ENCODE measurements around the gene PRPF39. TPM values are rescaled to one million over a fixed set of nuclear protein-coding genes. Genes with fewer than 3 reads are reported as not detected.

Gene PRPF39
- total RNA-seq, 1 experiment from 2014 or later = 32.3 TPM

DNA sequence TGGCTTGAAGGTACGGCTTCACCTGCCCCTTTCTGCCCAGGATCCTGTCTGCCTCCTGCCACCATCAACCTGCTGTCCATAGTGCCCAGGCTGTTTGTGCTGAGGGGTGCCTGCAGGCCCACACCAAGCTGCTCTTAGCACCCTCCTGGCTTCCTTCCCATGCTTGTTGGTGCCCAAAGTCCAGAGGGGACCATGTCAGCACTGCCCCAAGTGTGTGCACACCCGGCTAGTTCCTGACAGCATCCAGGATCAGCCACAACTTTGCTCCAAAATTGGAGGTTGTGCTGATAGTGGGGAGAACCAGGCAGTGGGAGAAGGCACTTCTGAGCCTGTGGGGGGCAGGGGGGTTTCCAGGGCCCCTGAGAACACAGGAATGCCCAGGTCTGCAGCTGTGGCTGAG, 44.5 kb upstream of the PRPF39 start:
- H3K9me3 Mint-ChIP-seq = peaks cover 13% of the 10 kb centered on the region
- DNase-seq (ENCODE audit: low spot score) (no peak), ATAC-seq (no peak)
- no peak overlapping the region for H3K27ac Mint-ChIP-seq
- TF ChIP-seq GTF2I (CRISPR knock-in tag; conservative IDR thresholded peaks at IDR 0.05) (no peak), ATF1 (CRISPR knock-in tag; IDR thresholded peaks at IDR 0.05) (no peak), ZNF263 (CRISPR knock-in tag; IDR thresholded peaks at IDR 0.05; ENCODE audit: low read depth) (no peak)
- TF ChIP-seq, protein P1, sequence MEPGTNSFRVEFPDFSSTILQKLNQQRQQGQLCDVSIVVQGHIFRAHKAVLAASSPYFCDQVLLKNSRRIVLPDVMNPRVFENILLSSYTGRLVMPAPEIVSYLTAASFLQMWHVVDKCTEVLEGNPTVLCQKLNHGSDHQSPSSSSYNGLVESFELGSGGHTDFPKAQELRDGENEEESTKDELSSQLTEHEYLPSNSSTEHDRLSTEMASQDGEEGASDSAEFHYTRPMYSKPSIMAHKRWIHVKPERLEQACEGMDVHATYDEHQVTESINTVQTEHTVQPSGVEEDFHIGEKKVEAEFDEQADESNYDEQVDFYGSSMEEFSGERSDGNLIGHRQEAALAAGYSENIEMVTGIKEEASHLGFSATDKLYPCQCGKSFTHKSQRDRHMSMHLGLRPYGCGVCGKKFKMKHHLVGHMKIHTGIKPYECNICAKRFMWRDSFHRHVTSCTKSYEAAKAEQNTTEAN (CRISPR knock-in tag; IDR thresholded peaks at IDR 0.05) = no peak
- no peaks in the 10 kb centered on the region for H3K4me1 Mint-ChIP-seq
- ChIA-PET CTCF (no interaction called here), POLR2A (no interaction called here)
- H3K27me3 Mint-ChIP-seq (ENCODE audit: low read depth) = no peaks in the 10 kb centered on the region
- H3K36me3 Mint-ChIP-seq = peaks cover 49% of the 10 kb centered on the region
- no peak overlapping the region for H3K4me3 Mint-ChIP-seq

DNA sequence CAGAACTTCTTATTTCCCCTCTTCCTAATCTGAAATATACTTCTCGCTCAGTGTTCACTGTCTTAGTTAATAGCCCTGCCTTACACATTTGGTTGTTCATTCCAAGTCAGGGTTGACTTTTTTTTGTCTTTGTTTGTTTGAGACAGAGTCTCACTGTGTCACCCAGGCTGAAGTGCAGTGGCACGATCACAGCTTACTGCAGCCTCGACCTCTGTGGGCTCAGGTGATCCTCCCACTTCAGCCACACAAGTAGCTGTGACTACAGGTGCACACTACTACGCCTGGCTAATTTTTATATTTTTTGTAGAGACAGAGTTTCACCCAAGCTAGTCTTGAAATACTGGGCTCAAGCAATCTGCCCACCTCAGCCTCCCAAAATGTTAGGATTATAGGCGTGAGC, 42.3 kb upstream of the PRPF39 start:
- CTCF ChIA-PET = interaction anchor here (0.7 kb wide), 1 partner anchor 212 kb away, joined by 3 read pairs; no protein-coding TSS in a partner anchor
- TF ChIP-seq ZNF232 (CRISPR knock-in tag; IDR thresholded peaks at IDR 0.05) = no peak
- TF ChIP-seq ZNF423 (CRISPR knock-in tag; IDR thresholded peaks at IDR 0.05) = no peak
- TF ChIP-seq, protein P2, sequence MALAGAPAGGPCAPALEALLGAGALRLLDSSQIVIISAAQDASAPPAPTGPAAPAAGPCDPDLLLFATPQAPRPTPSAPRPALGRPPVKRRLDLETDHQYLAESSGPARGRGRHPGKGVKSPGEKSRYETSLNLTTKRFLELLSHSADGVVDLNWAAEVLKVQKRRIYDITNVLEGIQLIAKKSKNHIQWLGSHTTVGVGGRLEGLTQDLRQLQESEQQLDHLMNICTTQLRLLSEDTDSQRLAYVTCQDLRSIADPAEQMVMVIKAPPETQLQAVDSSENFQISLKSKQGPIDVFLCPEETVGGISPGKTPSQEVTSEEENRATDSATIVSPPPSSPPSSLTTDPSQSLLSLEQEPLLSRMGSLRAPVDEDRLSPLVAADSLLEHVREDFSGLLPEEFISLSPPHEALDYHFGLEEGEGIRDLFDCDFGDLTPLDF (CRISPR knock-in tag; IDR thresholded peaks at IDR 0.05) = no peak
- no peak for TF ChIP-seq NR3C1 (CRISPR knock-in tag; conservative IDR thresholded peaks at IDR 0.05; ENCODE audit: low read depth)
- TF ChIP-seq FOXJ3 (CRISPR knock-in tag; IDR thresholded peaks at IDR 0.05; ENCODE audit: borderline replicate concordance) = no peak
- TF ChIP-seq NFYB (CRISPR knock-in tag; conservative IDR thresholded peaks at IDR 0.05; ENCODE audit: low read depth) = no peak
- no peak for TF ChIP-seq ZMAT4 (CRISPR knock-in tag; IDR thresholded peaks at IDR 0.05)
- TF ChIP-seq, protein P3, sequence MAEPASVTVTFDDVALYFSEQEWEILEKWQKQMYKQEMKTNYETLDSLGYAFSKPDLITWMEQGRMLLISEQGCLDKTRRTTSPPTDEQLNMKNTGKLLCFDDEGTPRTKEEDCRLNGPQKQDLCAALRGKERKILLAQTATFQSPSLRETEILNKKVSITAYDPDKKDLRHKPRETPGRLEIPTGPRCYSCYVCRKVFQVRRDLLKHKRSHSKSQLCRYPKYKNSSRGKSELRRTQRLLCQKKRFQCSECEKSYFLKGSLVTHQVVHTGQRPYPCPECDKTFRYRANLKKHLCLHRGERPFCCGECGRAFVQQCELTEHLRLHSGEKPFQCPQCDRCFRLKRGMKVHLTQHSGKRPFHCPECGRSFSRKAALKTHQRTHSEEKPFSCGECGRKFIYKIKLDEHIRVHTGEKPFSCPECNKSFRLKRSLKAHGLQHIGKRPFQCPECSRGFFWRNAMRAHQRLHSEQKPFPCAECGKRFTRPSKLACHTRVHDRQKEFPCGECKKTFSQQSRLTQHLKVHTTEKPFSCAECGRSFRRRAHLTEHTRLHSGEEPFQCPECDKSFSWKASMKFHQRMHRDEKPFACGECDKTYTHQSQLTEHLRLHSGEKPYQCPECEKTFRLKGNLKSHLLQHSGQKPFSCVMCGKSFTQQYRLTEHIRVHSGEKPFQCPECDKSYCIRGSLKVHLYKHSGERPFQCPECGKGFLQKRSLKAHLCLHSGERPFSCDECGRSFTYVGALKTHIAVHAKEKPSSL (CRISPR knock-in tag; conservative IDR thresholded peaks at IDR 0.05) = no peak
- TF ChIP-seq RELA (CRISPR knock-in tag; IDR thresholded peaks at IDR 0.05; ENCODE audit: borderline replicate concordance) = no peak
- TF ChIP-seq, protein P4, sequence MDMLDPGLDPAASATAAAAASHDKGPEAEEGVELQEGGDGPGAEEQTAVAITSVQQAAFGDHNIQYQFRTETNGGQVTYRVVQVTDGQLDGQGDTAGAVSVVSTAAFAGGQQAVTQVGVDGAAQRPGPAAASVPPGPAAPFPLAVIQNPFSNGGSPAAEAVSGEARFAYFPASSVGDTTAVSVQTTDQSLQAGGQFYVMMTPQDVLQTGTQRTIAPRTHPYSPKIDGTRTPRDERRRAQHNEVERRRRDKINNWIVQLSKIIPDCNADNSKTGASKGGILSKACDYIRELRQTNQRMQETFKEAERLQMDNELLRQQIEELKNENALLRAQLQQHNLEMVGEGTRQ (CRISPR knock-in tag; IDR thresholded peaks at IDR 0.05) = no peak
- TF ChIP-seq OVOL2 (CRISPR knock-in tag; IDR thresholded peaks at IDR 0.05; ENCODE audit: borderline replicate concordance) = no peak
- TF ChIP-seq ZNF416 (CRISPR knock-in tag; IDR thresholded peaks at IDR 0.05) = no peak
- H3K9me3 Mint-ChIP-seq = peaks cover 13% of the 10 kb centered on the region
- no peaks in the 10 kb centered on the region for H3K4me1 Mint-ChIP-seq
- H3K36me3 Mint-ChIP-seq = peaks cover 58% of the 10 kb centered on the region
- H3K27me3 Mint-ChIP-seq (ENCODE audit: low read depth) = no peaks in the 10 kb centered on the region
- DNase-seq (ENCODE audit: low spot score) (no peak), ATAC-seq (no peak)
- no peak overlapping the region for H3K4me3 Mint-ChIP-seq
- no peak overlapping the region for H3K27ac Mint-ChIP-seq
- POLR2A ChIA-PET = no interaction called here

- CTCF ChIA-PET = no interaction called here
- no peak overlapping the region for H3K27ac Mint-ChIP-seq
- no peaks in the 10 kb centered on the region for H3K9me3 Mint-ChIP-seq
- TF ChIP-seq, protein P5, sequence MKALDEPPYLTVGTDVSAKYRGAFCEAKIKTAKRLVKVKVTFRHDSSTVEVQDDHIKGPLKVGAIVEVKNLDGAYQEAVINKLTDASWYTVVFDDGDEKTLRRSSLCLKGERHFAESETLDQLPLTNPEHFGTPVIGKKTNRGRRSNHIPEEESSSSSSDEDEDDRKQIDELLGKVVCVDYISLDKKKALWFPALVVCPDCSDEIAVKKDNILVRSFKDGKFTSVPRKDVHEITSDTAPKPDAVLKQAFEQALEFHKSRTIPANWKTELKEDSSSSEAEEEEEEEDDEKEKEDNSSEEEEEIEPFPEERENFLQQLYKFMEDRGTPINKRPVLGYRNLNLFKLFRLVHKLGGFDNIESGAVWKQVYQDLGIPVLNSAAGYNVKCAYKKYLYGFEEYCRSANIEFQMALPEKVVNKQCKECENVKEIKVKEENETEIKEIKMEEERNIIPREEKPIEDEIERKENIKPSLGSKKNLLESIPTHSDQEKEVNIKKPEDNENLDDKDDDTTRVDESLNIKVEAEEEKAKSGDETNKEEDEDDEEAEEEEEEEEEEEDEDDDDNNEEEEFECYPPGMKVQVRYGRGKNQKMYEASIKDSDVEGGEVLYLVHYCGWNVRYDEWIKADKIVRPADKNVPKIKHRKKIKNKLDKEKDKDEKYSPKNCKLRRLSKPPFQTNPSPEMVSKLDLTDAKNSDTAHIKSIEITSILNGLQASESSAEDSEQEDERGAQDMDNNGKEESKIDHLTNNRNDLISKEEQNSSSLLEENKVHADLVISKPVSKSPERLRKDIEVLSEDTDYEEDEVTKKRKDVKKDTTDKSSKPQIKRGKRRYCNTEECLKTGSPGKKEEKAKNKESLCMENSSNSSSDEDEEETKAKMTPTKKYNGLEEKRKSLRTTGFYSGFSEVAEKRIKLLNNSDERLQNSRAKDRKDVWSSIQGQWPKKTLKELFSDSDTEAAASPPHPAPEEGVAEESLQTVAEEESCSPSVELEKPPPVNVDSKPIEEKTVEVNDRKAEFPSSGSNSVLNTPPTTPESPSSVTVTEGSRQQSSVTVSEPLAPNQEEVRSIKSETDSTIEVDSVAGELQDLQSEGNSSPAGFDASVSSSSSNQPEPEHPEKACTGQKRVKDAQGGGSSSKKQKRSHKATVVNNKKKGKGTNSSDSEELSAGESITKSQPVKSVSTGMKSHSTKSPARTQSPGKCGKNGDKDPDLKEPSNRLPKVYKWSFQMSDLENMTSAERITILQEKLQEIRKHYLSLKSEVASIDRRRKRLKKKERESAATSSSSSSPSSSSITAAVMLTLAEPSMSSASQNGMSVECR (CRISPR knock-in tag; IDR thresholded peaks at IDR 0.05; ENCODE audit: borderline replicate concordance) = no peak
- no peak for TF ChIP-seq SMAD4 (CRISPR knock-in tag; IDR thresholded peaks at IDR 0.05)
- no peak for TF ChIP-seq NR1H2 (CRISPR knock-in tag; IDR thresholded peaks at IDR 0.05)
- TF ChIP-seq SOX15 (CRISPR knock-in tag; IDR thresholded peaks at IDR 0.05) = no peak
- TF ChIP-seq, protein P1 (CRISPR knock-in tag; IDR thresholded peaks at IDR 0.05) = no peak
Observed at GRCh38 chr14:45044638-45045037, 39.3 kb upstream of the PRPF39 start.

More at GRCh38 chr14:45044638-45045037, 39.3 kb upstream of the PRPF39 start:
- POLR2A ChIA-PET = no interaction called here
- Mint-ChIP-seq H3K27me3 (ENCODE audit: low read depth) (no peaks in the 10 kb centered on the region), H3K36me3 (peaks cover 33% of the 10 kb centered on the region), H3K4me1 (no peaks in the 10 kb centered on the region), H3K4me3 (no peak overlapping the region)
- DNase-seq (ENCODE audit: low spot score) (no peak), ATAC-seq (no peak)
